OCI-LY1 (cell line): ENCODE results near the gene IGIP.

ENCODE experiments used
- H2AFZ ChIP-seq: fragments of 200-600 bp; sonication (generic), shearing (Covaris generic); 2 replicates; pipeline ENCODE4 v1.6.0; 2014; ENCODE audit warnings: antibody characterized with exemption, mild to moderate bottlenecking, low read length
- H3F3A ChIP-seq: fragments of 200-600 bp; sonication (generic), shearing (Covaris generic); 2 replicates; pipeline ENCODE4 v1.6.0; 2014; ENCODE audit warnings: mild to moderate bottlenecking, antibody characterized with exemption, low read length, moderate library complexity; ENCODE audit not compliant: insufficient read depth
- H3K27ac ChIP-seq: fragments of 200-600 bp; sonication (generic); 2 replicates; pipeline ENCODE4 v1.5.1; 2014; ENCODE audit warnings: low read length, mixed run types, mild to moderate bottlenecking, low read depth; ENCODE audit not compliant: poor library complexity, severe bottlenecking
- H3K27me3 ChIP-seq: fragments of 200-600 bp; sonication (generic); 2 replicates; pipeline ENCODE4 v1.6.0; 2014; ENCODE audit warnings: antibody characterized with exemption, mild to moderate bottlenecking, low read length, moderate library complexity; ENCODE audit not compliant: insufficient read depth
- H3K36me3 ChIP-seq: fragments of 200-600 bp; sonication (generic); 2 replicates; pipeline ENCODE4 v1.6.1; 2014; ENCODE audit warnings: mild to moderate bottlenecking, antibody characterized with exemption, low read length, moderate library complexity, mixed read lengths; ENCODE audit not compliant: insufficient read depth
- H3K4me1 ChIP-seq: fragments of 200-600 bp; sonication (generic); 2 replicates; pipeline ENCODE4 v1.5.1; 2014; ENCODE audit warnings: mild to moderate bottlenecking, low read length, moderate library complexity; ENCODE audit not compliant: insufficient read depth, severe bottlenecking
- H3K4me2 ChIP-seq: fragments of 200-600 bp; sonication (generic), shearing (Covaris generic); 2 replicates; pipeline ENCODE4 v1.6.1; 2014; ENCODE audit warnings: low read length
- H3K4me3 ChIP-seq: fragments of 200-600 bp; sonication (generic); 2 replicates; pipeline ENCODE4 v1.5.1; 2014; ENCODE audit warnings: low read length, low read depth, mild to moderate bottlenecking, mixed read lengths; ENCODE audit not compliant: poor library complexity, severe bottlenecking
- H3K79me2 ChIP-seq: fragments of 200-600 bp; shearing (Covaris generic); 2 replicates; pipeline ENCODE4 v1.6.1; 2016; ENCODE audit warnings: mixed run types, low read length, mixed read lengths; ENCODE audit not compliant: insufficient read depth
- H3K9ac ChIP-seq: fragments of 200-600 bp; sonication (generic), shearing (Covaris generic); 2 replicates; pipeline ENCODE4 v1.6.1; 2014; ENCODE audit warnings: mild to moderate bottlenecking, low read length, mixed read lengths
- H3K9me2 ChIP-seq: fragments of 200-600 bp; sonication (generic), shearing (Covaris generic); 2 replicates; pipeline ENCODE4 v1.6.1; 2014; ENCODE audit warnings: low read depth, mild to moderate bottlenecking, low read length, mixed read lengths
- H3K9me3 ChIP-seq: fragments of 200-600 bp; shearing (Covaris generic); 2 replicates; pipeline ENCODE4 v1.6.1; 2014; ENCODE audit warnings: low read length, mixed read lengths
- H4K20me1 ChIP-seq: fragments of 200-600 bp; sonication (generic), shearing (Covaris generic); 2 replicates; pipeline ENCODE4 v1.6.0; 2016; ENCODE audit warnings: mild to moderate bottlenecking, low read length; ENCODE audit not compliant: insufficient read depth
- CTCF ChIP-seq: fragments of 200-600 bp; sonication (generic), shearing (Covaris generic); IDR thresholded peaks from 2 replicates; pipeline ENCODE4 v1.5.1; 2017; ENCODE audit warnings: mild to moderate bottlenecking, antibody characterized with exemption, low read length, moderate library complexity, mixed read lengths
- EZH2 ChIP-seq: fragments of 200-600 bp; sonication (generic), shearing (Covaris generic); IDR thresholded peaks from 2 replicates; pipeline ENCODE4 v1.8.0; 2017; ENCODE audit warnings: borderline replicate concordance, mixed run types, mild to moderate bottlenecking, antibody characterized with exemption, low read length, moderate library complexity, mixed read lengths

The IGIP gene

DNA sequence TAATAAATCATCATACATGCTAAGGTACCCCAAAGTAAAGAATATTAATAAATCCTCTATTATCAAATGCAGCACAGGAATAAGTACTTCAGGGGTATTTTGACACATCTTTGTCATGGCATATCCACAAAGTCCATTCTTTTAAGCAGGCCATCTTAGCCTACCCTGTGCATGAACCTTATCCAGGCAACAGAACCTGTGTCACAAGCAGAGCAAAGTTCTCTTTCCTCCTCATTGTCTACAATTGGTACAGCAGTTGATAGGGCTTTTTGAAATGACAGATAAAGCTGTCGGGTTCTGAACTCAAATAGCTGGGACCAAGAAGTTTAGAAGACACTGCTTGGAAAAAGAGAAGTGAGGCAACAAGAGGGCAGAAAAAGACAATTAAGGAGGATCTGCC is 42.6 kb upstream of the IGIP start:
- Histone ChIP-seq H3K4me1 (no peaks in the 10 kb centered on the region), H3K9ac (no peak overlapping the region)

DNA sequence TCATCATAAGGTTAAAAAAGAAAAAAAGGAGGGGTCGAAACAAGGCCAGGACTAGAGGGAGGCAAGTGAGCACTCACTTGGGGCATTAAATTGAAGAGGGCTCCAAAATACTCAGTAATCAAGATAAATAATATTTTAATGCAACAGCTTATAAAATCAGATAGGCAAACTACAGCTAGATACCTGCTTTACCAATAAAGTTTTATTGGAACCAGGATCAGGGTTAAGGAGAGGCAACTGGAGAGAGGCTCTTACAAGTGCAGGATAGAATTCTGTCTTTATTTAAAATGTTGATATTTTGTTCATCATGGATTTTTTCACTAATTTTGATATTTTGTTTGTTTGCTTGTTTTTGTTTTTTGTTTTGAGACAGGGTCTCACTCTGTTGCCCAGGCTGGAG is 42.1 kb upstream of the IGIP start:
- H3K79me2 ChIP-seq: no peaks in the 10 kb centered on the region
- no peaks in the 10 kb centered on the region for H3K27me3 ChIP-seq
- H3K36me3 ChIP-seq: no peaks in the 10 kb centered on the region
- no peak overlapping the region for H3K4me3 ChIP-seq
- H3K4me2 ChIP-seq: no peak overlapping the region
- no peaks in the 10 kb centered on the region for H3K9me3 ChIP-seq
- no peaks in the 10 kb centered on the region for H3F3A ChIP-seq
- no peak overlapping the region for H2AFZ ChIP-seq
- H3K4me1 ChIP-seq: no peaks in the 10 kb centered on the region
- H3K9ac ChIP-seq: no peak overlapping the region
- no peaks in the 10 kb centered on the region for H3K9me2 ChIP-seq
- no peak for TF ChIP-seq EZH2
- no peak for TF ChIP-seq CTCF
- H3K27ac ChIP-seq: no peak overlapping the region
- H4K20me1 ChIP-seq: no peaks in the 10 kb centered on the region

More for the DNA sequence above, 42.6 kb upstream of the IGIP start:
- H3K9me2 ChIP-seq: no peaks in the 10 kb centered on the region
- H4K20me1 ChIP-seq: no peaks in the 10 kb centered on the region
- H2AFZ ChIP-seq: no peak overlapping the region
- H3K27ac ChIP-seq: no peak overlapping the region
- no peaks in the 10 kb centered on the region for H3K9me3 ChIP-seq
- no peaks in the 10 kb centered on the region for H3K36me3 ChIP-seq
- no peak overlapping the region for H3K4me2 ChIP-seq
- H3K27me3 ChIP-seq: no peaks in the 10 kb centered on the region
- TF ChIP-seq EZH2 (no peak), CTCF (no peak)
- H3K79me2 ChIP-seq: no peaks in the 10 kb centered on the region
- H3K4me3 ChIP-seq: no peak overlapping the region
- no peaks in the 10 kb centered on the region for H3F3A ChIP-seq

- Histone ChIP-seq H3K9me3 (no peaks in the 10 kb centered on the region), H3K9me2 (no peaks in the 10 kb centered on the region), H3K9ac (no peak overlapping the region), H3K36me3 (no peaks in the 10 kb centered on the region), H3K27ac (no peak overlapping the region), H3K79me2 (no peaks in the 10 kb centered on the region), H3K4me3 (no peak overlapping the region), H3K4me1 (no peaks in the 10 kb centered on the region), H3F3A (no peaks in the 10 kb centered on the region), H2AFZ (no peak overlapping the region), H3K4me2 (no peak overlapping the region), H3K27me3 (no peaks in the 10 kb centered on the region), H4K20me1 (no peaks in the 10 kb centered on the region)
- TF ChIP-seq EZH2 (no peak), CTCF (no peak)
These were observed 41.2 kb upstream of the IGIP start for GRCh38 chr5:140084541-140084940.
